GM21528 (cell line): ENCODE results near the gene ZNF214.

ENCODE experiments used
- ATAC-seq: cut with Tn5 transposase; IDR thresholded peaks from one replicate; pipeline ENCODE4 v1.9.1; 2021; ENCODE audit warnings: mild to moderate bottlenecking, moderate library complexity; ENCODE audit not compliant: unreplicated experiment, low FRiP score

ZNF214 gene

GRCh38 chr11:7020183-7020917, at the start of gene ZNF214, which contains the start of gene NLRP14:
Gene ZNF214 (minus strand): TSS chr11:7020346. CDS start chr11:7002835, 17,511 bp downstream.
Gene NLRP14 (plus strand): TSS chr11:7020479. CDS start chr11:7038587, 18,108 bp downstream.
- no peak for ATAC-seq

GRCh38 chr11:7062534-7062933, 42.4 kb upstream of the ZNF214 start:
- ATAC-seq: no peak

GRCh38 chr11:7060868-7061267, 40.7 kb upstream of the ZNF214 start:
- ATAC-seq: no peak

GRCh38 chr11:7057641-7058040, 37.5 kb upstream of the ZNF214 start:
- ATAC-seq: no peak

GRCh38 chr11:7056828-7057513, 36.8 kb upstream of the ZNF214 start:
- ATAC-seq: no peak

GRCh38 chr11:7050191-7050590, 30.0 kb upstream of the ZNF214 start:
- ATAC-seq: no peak

GRCh38 chr11:7046474-7047175, 26.5 kb upstream of the ZNF214 start:
- no peak for ATAC-seq

GRCh38 chr11:7034019-7034418, 13.9 kb upstream of the ZNF214 start:
- no peak for ATAC-seq

GRCh38 chr11:7032692-7033091, 12.5 kb upstream of the ZNF214 start:
- no peak for ATAC-seq

- ATAC-seq: no peak
Observed at GRCh38 chr11:7031471-7031871, 11.3 kb upstream of the ZNF214 start.

GRCh38 chr11:7030836-7031235, 10.7 kb upstream of the ZNF214 start:
- ATAC-seq: no peak

- no peak for ATAC-seq
Observed at GRCh38 chr11:7028141-7028540, 8.0 kb upstream of the ZNF214 start.

- no peak for ATAC-seq
Observed at GRCh38 chr11:7021318-7021717, 1.2 kb upstream of the ZNF214 start.

GRCh38 chr11:7019500-7020182, 505 bp downstream of the ZNF214 start:
- no peak for ATAC-seq

GRCh38 chr11:7016011-7016410, 4.1 kb downstream of the ZNF214 start:
- no peak for ATAC-seq

- ATAC-seq: no peak
Observed at GRCh38 chr11:7014118-7014517, 6.0 kb downstream of the ZNF214 start.

- no peak for ATAC-seq
Observed at GRCh38 chr11:7004482-7004881, 15.7 kb downstream of the ZNF214 start.

- ATAC-seq: no peak
Observed at GRCh38 chr11:6995703-6996102, 24.4 kb downstream of the ZNF214 start.

GRCh38 chr11:6992457-6993417, 27.4 kb downstream of the ZNF214 start:
- no peak for ATAC-seq

- no peak for ATAC-seq
Observed at GRCh38 chr11:6992026-6992425, 28.1 kb downstream of the ZNF214 start.
